NCI-H1930 (cell line): ENCODE data around the gene FEM1B.

Experiments used
- DNase-seq, 2 experiments: peaks; one replicate each; lab custom pipeline; 2025; lab: John Stamatoyannopoulos, UW

Gene FEM1B

GRCh38 chr15:68285259-68285980 lies 7.9 kb downstream of the FEM1B start:
- no peak for DNase-seq

DNA sequence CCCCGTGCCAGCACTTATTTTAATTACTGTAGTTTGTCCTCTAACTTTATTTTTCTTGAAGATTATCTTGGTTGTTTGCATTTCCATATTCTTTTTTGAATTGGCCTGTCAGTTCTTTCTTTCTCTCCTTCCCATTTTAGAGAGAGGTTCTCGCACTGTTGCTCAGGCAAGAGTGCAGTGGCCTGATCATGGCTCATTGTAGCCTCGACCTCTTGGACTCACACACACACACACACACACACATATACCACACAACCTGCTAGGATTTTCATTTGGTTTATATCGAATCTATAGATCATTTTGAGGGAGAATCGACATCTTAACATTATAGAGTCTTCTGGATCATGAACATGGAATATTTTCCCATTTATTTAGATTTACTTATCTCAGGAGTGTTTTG lies 8.7 kb downstream of the FEM1B start:
- DNase-seq, result no peak

DNA sequence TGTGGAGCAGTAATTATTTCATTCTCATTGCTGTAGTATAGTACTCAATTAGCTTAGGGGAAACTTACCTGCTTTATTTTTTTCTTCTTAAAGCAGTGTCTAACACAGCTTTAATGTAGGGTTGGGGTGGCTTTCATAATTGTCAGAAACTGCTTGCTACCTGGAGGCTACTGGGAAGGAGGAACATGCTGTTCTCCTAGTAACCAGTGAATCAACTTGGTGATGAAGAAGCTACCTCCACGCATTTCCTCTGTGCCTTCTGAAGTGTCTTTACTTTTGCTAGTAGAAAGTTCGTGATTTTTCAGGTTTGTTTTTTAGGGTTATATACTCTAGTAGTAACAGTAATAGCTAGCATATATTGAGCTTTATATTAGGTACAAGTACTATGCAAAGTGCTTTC lies 11.5 kb downstream of the FEM1B start:
- DNase-seq, result no peak

- DNase-seq, result no peak
These were observed 12.2 kb downstream of the FEM1B start for GRCh38 chr15:68289621-68290352.

DNA sequence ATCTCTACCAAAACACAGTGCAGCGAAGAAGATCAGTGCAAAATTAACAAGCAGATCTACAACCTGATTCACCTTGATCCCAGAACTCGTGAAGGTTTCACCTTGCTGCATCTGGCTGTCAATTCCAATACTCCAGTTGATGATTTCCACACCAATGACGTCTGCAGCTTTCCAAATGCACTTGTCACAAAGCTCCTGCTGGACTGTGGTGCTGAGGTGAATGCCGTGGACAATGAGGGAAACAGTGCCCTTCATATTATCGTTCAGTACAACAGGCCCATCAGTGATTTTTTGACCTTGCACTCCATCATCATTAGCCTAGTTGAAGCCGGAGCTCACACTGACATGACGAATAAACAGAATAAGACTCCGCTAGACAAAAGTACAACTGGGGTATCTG lies 13.2 kb downstream of the FEM1B start:
- DNase-seq, result no peak

- no peak for DNase-seq
These were observed 14.7 kb downstream of the FEM1B start for GRCh38 chr15:68292157-68292781.

- no peak for DNase-seq
These were observed 15.4 kb downstream of the FEM1B start for GRCh38 chr15:68292967-68293366.

GRCh38 chr15:68295014-68295805 lies 17.7 kb downstream of the FEM1B start:
- DNase-seq, result no peak

DNA sequence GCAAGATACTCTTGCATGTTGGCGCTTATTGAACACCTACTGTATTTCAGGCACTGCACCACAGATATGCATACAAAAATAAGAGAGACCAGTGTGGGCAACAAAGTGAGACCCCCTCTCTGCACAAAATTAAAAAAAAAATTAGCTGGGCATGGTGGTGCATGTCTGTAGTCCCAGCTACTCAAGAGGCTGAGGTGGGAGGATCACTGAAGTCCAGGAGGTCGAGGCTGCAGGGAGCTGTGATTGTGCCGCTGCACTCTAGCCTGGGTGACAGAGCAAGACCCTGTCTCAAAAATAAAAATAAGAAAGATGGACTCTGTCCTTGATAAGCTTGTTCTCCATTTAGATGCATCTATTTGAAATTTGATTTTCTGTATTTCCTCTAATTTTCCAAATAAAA lies 20.8 kb downstream of the FEM1B start:
- DNase-seq, result no peak

- no peak for DNase-seq
These were observed 21.4 kb downstream of the FEM1B start for GRCh38 chr15:68298882-68299381.

DNA sequence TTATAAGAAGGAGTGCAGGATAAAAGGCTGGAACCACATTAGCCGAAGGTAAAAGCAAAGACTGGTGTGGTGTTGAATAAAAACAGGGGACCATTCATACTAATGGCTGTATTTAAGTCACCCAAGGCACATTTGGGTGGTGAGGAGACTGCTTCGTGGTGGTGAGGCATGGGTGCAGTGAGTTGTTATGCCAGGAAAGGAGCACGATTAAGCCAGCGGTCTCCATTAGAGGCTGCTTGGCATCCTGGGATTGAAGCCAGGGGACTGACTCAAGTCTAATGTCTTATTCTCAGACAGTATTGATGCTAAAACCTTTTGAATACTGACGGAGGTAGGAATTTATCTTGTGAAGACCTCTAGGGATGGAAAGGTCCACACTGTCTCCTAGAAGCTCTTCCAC lies 21.9 kb downstream of the FEM1B start:
- no peak for DNase-seq

DNA sequence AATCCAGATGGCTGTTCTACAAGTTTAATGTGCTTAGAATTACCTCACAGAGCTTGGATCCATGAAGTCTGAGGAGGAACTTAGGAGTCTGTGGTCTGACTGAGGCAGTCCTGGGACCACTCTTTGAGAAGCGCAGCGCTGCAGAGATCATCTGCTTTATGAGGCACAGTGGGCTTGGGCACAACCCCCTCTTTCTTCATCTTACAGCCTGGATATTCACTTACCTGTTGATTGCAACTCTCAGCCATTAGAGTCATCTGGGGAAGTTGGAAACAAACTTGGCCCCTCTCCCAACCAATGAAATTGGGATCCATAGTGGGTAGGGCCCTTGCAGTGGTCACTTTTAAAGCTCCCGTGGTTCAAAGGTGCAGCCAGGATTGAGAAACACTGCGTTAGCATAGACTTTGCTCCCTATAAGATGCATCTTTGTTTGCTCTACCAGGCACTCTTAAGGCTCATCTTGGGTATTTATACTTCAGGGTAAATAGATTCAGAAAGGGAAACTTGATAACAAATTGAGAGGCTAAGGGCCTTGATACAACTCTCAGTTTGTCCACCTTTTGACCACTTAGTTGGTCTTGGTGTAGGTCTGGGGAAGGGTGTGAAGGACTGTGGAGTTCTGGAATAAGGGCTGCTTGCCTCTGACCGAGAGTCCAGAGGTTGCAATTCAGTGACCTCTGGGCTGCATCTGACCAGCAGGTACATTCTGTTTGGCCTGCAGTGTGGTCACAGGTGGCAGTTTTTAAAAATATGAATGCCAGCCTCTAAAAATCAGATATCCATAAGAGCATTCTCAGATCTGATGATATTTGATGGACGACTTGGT lies 22.8 kb downstream of the FEM1B start:
- DNase-seq, result no peak

GRCh38 chr15:68301301-68301700 lies 23.8 kb downstream of the FEM1B start:
- DNase-seq, result no peak

DNA sequence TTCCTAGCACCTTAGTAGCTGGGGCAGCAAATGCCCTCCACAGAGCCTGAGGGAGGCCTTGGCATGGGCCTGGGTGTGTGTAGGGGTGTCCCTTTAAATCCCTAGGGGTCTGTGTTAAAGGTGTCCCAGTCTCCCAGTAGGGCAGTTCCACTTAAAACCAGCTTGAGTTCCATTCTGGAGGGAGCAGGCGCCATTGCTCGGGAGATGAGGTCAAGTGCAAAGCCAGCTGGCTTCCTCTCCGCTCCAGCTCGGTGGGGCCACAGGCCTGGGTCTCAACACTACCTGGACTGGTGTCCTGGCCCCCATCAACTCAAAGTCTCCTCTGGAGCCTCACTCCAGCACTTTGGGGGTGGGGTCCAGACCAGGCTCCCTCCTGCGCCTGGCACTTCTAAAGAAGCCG lies 25.2 kb downstream of the FEM1B start:
- no peak for DNase-seq

DNA sequence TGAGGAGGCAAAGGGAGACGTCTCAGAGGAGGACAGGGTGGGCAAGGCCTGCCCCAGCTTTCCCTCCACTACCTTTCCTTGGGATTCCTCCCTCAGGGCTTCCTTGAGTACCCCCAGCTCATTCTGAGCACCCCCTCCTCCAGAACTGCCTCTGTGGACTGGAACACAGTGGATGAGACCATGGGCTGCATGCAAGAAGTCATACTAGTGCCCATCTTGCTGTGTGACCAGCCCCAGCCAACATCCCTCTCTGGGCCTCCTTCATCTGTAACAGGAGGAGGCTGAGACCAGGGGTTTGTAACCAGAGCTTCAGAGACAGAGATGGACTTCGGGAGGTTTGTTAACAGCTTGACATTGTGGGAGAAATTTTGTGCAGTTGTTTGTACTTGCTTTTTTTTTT lies 25.6 kb downstream of the FEM1B start:
- DNase-seq, result no peak

DNA sequence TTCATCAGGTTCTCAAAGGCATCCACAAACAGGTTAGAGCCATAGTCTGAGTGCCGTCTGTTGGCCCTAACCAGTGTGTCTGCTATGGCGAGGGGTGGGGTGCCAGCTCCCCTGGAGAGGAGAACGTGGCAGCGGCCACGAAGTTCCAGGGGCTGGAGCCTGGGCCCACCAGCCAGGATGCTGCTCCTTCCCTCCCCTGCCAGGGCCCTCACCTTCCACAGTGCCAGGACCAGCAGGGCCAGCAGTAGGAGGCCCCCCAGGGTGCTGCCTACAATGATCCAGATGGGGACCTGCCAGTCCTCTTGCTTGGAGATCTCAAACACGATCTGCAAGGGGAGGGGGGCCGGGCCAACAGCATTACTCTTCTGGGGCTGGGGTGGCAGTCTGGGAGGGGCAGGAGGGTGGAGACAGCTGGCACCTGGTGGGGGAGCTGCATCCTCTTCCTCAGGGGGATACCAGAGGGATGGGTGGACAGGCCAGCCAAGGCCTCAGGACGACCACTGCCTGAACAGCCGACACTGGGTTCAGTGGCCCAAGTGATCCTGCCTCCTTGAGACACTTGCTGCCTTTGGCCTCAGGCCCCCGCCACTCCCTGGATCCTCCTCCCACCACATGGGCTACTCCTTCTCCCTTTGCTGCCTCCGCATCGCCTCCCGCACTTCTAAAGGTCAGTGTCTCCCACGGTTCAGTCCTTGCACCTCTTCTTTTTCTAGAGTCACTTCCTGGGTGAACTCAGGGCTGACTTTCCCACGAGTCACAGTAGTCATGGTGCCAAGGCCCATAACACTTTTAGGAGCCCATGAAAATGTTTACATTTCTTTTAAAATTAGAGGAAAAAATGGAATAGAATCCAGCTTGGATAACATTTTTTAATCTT lies 26.3 kb downstream of the FEM1B start:
- DNase-seq, result no peak

DNA sequence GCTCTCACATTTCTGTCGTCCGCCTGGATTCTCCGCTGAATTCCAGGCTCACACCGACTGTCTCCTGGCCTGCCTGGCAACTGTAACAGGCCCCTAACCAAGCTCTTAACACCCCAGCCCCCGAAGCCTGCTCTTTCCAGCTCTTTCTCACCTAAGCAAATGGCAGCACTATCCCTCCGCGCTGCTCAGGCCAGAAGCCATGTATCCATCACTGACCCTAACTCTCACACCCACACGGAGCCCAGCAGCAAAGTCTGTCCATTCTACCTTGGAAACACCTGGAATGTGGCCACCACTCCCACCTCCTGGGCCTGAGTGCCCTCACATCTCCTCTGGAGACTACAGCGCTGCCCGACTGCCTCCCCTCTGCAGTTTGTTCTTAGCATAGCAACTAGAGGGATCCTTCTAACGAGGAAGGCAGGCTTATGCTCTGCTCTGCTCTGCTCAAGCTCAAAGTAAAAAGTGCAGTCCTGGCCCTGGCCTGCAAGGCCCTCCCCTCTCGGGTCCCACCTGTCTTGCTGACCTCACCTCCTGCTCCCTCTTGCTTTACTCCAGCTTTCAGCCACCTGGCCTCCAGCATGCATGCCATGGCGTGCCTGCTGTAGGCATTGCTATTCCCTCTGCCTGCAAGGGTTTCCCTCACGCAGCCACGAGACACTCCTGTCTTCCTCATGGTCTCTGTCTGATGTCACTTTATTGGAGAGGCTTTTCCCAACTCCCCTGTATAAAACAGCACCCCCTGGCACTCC lies 27.2 kb downstream of the FEM1B start:
- DNase-seq, result no peak

DNA sequence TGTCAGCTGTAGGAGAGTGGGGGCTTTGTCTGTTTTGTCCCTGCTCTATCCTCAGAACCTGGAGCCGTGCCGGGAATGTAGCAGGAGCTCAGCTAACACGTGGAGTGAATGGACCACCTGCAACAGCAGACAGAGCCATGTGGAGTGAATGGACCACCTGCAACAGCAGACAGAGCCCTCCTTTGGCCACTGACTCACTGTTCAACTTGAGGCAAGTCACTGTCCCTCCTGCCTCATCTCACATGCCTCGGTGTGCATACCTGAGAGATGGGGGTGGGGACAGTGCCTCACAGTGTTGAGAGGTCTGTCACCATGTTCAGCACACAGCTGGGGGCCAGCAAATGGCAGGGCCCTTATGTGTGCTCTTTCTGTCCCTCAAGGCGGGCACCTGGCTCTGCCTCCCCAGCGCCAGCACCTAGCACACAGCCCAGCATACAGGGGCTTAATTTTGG lies 27.9 kb downstream of the FEM1B start:
- no peak for DNase-seq

DNA sequence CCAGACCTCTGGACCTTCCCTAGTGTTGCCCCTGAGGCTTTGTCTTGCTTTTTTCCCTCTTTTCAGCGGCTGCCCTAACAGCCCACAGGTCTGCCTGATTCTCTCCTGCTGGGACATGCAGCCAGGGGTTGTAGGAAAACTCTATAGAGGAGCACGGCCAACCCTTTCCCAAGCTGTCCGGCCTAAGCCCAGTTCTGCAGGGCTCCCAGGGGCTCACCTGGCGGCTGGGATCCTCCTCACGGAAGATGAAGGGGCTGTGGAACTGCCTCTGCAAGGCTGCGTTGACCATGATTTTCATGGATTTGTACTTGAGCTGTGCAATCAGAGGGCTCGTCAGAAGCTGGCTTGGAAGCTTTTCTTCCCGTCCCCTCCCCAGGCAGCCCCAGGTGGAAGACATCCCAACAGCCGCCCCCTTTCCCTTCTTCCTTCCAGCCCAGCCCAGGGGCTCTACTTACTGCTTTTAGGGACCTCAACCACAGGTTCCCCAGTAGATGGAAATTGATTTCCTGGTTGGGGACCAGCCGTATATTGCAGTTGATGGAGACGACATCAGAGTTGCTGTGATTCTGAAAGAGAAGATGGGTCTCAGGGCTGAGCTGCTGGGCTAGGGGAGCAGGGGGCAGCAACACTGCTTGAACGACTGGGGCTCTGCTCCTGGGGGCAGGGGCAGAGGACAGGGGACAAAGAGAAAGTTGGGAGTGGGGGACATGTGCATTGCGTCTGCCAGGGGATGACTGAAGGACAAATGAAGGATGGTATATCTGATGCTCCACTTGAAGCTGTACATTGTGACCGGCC lies 29.8 kb downstream of the FEM1B start:
- DNase-seq, result no peak
